Panc1 (cell line): Measurements from ENCODE around the gene CYP26B1.

Source experiments
- CTCF ChIP-seq: fragments of 450-650 bp; IDR thresholded peaks from 2 replicates; pipeline ENCODE4 v1.5.1; 2017; ENCODE audit warnings: mild to moderate bottlenecking
- REST ChIP-seq, 2 experiments: IDR thresholded peaks; 2 replicates each; pipeline ENCODE4 v1.6.1; 2011 to 2012; ENCODE audit warnings: low read depth in 2 of 2, control low read depth in 1 of 2, low read length in 1 of 2, mild to moderate bottlenecking in 1 of 2, moderate library complexity in 1 of 2; ENCODE audit not compliant: insufficient read depth in 1 of 2

GRCh38 chr2:72183466-72183865 lies 35.8 kb upstream of the CYP26B1 start:
- TF ChIP-seq CTCF = no peak
- TF ChIP-seq REST (IDR thresholded peaks at IDR 0.05; ENCODE audit: insufficient read depth in 1 of 2, low read depth in 2 of 2, low read length in 1 of 2) = no peak
